Measurements from ENCODE around the gene PRM1. TPM values are rescaled to one million over a fixed set of nuclear protein-coding genes. Genes with fewer than 3 reads are reported as not detected.
"Not testable (repeated sequence)": the region's sequence is repeated elsewhere in the genome, so short reads cannot be mapped to it uniquely, and the experiment has no call there.

PRM1 gene
- total RNA-seq, 1 experiment from 2014 or later: not detected

GRCh38 chr16:11296351-11296705 lies 15.2 kb upstream of the PRM1 start:
- H3K27ac ChIP-seq: no peak overlapping the region
- H3K9me3 ChIP-seq (replicated peaks): no peaks in the 10 kb centered on the region
- no peaks in the 10 kb centered on the region for H3K27me3 ChIP-seq
- DNase-seq: no peak
- no peak overlapping the region for H3K4me3 ChIP-seq
- no peaks in the 10 kb centered on the region for H3K36me3 ChIP-seq
- H3K4me1 ChIP-seq: peaks cover 6% of the 10 kb centered on the region; the same call in 1 of the 2 replicates

GRCh38 chr16:11295672-11296071 lies 14.5 kb upstream of the PRM1 start:
- Histone ChIP-seq H3K27ac (no peak overlapping the region), H3K4me3 (no peak overlapping the region), H3K36me3 (no peaks in the 10 kb centered on the region), H3K27me3 (no peaks in the 10 kb centered on the region), H3K4me1 (peaks cover 6% of the 10 kb centered on the region; the same call in 1 of the 2 replicates), H3K9me3 (replicated peaks) (no peaks in the 10 kb centered on the region)
- DNase-seq: no peak

- H3K9me3 ChIP-seq (replicated peaks): no peaks in the 10 kb centered on the region
- H3K27me3 ChIP-seq: no peaks in the 10 kb centered on the region
- no peaks in the 10 kb centered on the region; the same call in 1 of the 2 replicates for H3K4me1 ChIP-seq
- DNase-seq: no peak
- no peak overlapping the region for H3K27ac ChIP-seq
- H3K36me3 ChIP-seq: no peaks in the 10 kb centered on the region
- H3K4me3 ChIP-seq: no peak overlapping the region
These were observed 11.1 kb upstream of the PRM1 start for GRCh38 chr16:11292076-11292748.

GRCh38 chr16:11291091-11291703 lies 10.1 kb upstream of the PRM1 start:
- Histone ChIP-seq H3K36me3 (no peaks in the 10 kb centered on the region), H3K27me3 (no peaks in the 10 kb centered on the region), H3K4me1 (no peaks in the 10 kb centered on the region), H3K4me3 (no peak overlapping the region), H3K9me3 (replicated peaks) (no peaks in the 10 kb centered on the region), H3K27ac (no peak overlapping the region)
- DNase-seq: no peak

GRCh38 chr16:11290102-11290893 lies 9.2 kb upstream of the PRM1 start:
- no peaks in the 10 kb centered on the region for H3K4me1 ChIP-seq
- H3K36me3 ChIP-seq: no peaks in the 10 kb centered on the region
- H3K9me3 ChIP-seq (replicated peaks): no peaks in the 10 kb centered on the region
- no peak for DNase-seq
- no peaks in the 10 kb centered on the region for H3K27me3 ChIP-seq
- no peak overlapping the region for H3K4me3 ChIP-seq
- no peak overlapping the region for H3K27ac ChIP-seq

GRCh38 chr16:11289696-11290095 lies 8.6 kb upstream of the PRM1 start:
- H3K4me1 ChIP-seq; H3K4me3 ChIP-seq; DNase-seq; H3K27me3 ChIP-seq; H3K9me3 ChIP-seq (replicated peaks); H3K27ac ChIP-seq; H3K36me3 ChIP-seq: not testable (repeated sequence)

- Histone ChIP-seq H3K27me3 (no peaks in the 10 kb centered on the region), H3K4me1 (no peaks in the 10 kb centered on the region), H3K36me3 (no peaks in the 10 kb centered on the region), H3K4me3 (no peak overlapping the region), H3K27ac (no peak overlapping the region), H3K9me3 (replicated peaks) (no peaks in the 10 kb centered on the region)
- DNase-seq: no peak
These were observed 8.1 kb upstream of the PRM1 start for GRCh38 chr16:11289202-11289601.

GRCh38 chr16:11285842-11286241 lies 4.7 kb upstream of the PRM1 start:
- Histone ChIP-seq H3K4me3 (no peak overlapping the region), H3K27ac (no peak overlapping the region), H3K4me1 (no peaks in the 10 kb centered on the region), H3K27me3 (no peaks in the 10 kb centered on the region), H3K9me3 (replicated peaks) (no peaks in the 10 kb centered on the region), H3K36me3 (no peaks in the 10 kb centered on the region)
- no peak for DNase-seq

- Histone ChIP-seq H3K9me3 (replicated peaks) (no peaks in the 10 kb centered on the region), H3K27me3 (no peaks in the 10 kb centered on the region), H3K4me3 (no peak overlapping the region), H3K4me1 (no peaks in the 10 kb centered on the region), H3K27ac (no peak overlapping the region), H3K36me3 (no peaks in the 10 kb centered on the region)
- no peak for DNase-seq
These were observed 2.7 kb upstream of the PRM1 start for GRCh38 chr16:11283820-11284248.

- peaks cover 1% of the 10 kb centered on the region; the same call in 1 of the 2 replicates for H3K4me1 ChIP-seq
- no peak for DNase-seq
- no peaks in the 10 kb centered on the region for H3K36me3 ChIP-seq
- no peak overlapping the region for H3K27ac ChIP-seq
- H3K4me3 ChIP-seq: no peak overlapping the region
- H3K9me3 ChIP-seq (replicated peaks): no peaks in the 10 kb centered on the region
- no peaks in the 10 kb centered on the region for H3K27me3 ChIP-seq
These were observed 2.2 kb downstream of the PRM1 start for GRCh38 chr16:11278681-11279628.

- Histone ChIP-seq H3K27me3 (no peaks in the 10 kb centered on the region), H3K4me3 (no peak overlapping the region), H3K27ac (no peak overlapping the region), H3K36me3 (no peaks in the 10 kb centered on the region), H3K9me3 (replicated peaks) (no peaks in the 10 kb centered on the region), H3K4me1 (peaks cover 3% of the 10 kb centered on the region; the same call in 1 of the 2 replicates)
- no peak for DNase-seq
These were observed 3.4 kb downstream of the PRM1 start for GRCh38 chr16:11277607-11278337.

GRCh38 chr16:11276896-11277593 lies 4.1 kb downstream of the PRM1 start:
- no peak for DNase-seq
- Histone ChIP-seq H3K27me3 (no peaks in the 10 kb centered on the region), H3K4me3 (no peak overlapping the region), H3K4me1 (peaks cover 3% of the 10 kb centered on the region; the same call in 1 of the 2 replicates), H3K36me3 (no peaks in the 10 kb centered on the region), H3K27ac (no peak overlapping the region), H3K9me3 (replicated peaks) (no peaks in the 10 kb centered on the region)

- no peak within 1 kb of the TSS for H3K4me3 ChIP-seq
- H3K9me3 ChIP-seq (replicated peaks): no peaks in the 10 kb centered on the region
- H3K27me3 ChIP-seq: no peaks in the 10 kb centered on the region
- H3K4me1 ChIP-seq: peaks cover 3% of the 10 kb centered on the region; the same call in 1 of the 2 replicates
- no peak for DNase-seq
- H3K27ac ChIP-seq: no peak within 1 kb of the TSS
- H3K36me3 ChIP-seq: no peaks in the 10 kb centered on the region
These were observed 4.8 kb downstream of the PRM1 start, which contains the start of gene PRM2 for GRCh38 chr16:11276143-11276895. Gene PRM2 (minus strand): TSS chr16:11276480. CDS start chr16:11276370, 110 bp downstream.
